ENCODE measurements around the gene WBP1. TPM values are rescaled to one million over a fixed set of nuclear protein-coding genes. Genes with fewer than 3 reads are reported as not detected.
"Not testable (repeated sequence)": the region's sequence is repeated elsewhere in the genome, so short reads cannot be mapped to it uniquely, and the experiment has no call there.

WBP1 gene
- total RNA-seq, 2 experiments from 2014 or later = 52.5 to 52.6 TPM

GRCh38 chr2:74481961-74482800 is 23.9 kb downstream of the WBP1 start:
- ChIA-PET CTCF (interaction anchor here (1.0 to 6.0 kb wide), 23 partner anchors 8 to 654 kb away, joined by 3 to 66 read pairs (median 6); partner anchors contain the start of genes C2orf81, INO80B, LBX2 and MOGS), POLR2A (interaction anchor here (0.8 to 1.2 kb wide), 2 partner anchors 10 to 25 kb away, joined by 3 to 5 read pairs; partner anchors contain the start of genes MRPL53 and PCGF1)
- H3K27ac Mint-ChIP-seq = peak overlapping the region; percentile 99
- H3K36me3 Mint-ChIP-seq (ENCODE audit: low read depth) = peaks cover 37% of the 10 kb centered on the region
- H3K9me3 Mint-ChIP-seq = no peaks in the 10 kb centered on the region
- peak overlapping the region; percentile 99 for H3K4me3 Mint-ChIP-seq
- H3K27me3 Mint-ChIP-seq = no peaks in the 10 kb centered on the region
- H3K4me1 Mint-ChIP-seq = peaks cover 46% of the 10 kb centered on the region
- DNase-seq = peak; percentile 62

GRCh38 chr2:74482801-74483674 is 24.8 kb downstream of the WBP1 start, which contains the start of the genes CCDC142 and TTC31:
TSS of gene CCDC142 (minus strand) at chr2:74482998. CDS start at chr2:74482837, 161 bp downstream.
TSS of gene TTC31 (plus strand) at chr2:74483081. CDS start at chr2:74483096, 15 bp downstream.
- Mint-ChIP-seq H3K27me3 (no peaks in the 10 kb centered on the region), H3K27ac (peak within 1 kb of the TSS; percentile 99), H3K9me3 (no peaks in the 10 kb centered on the region), H3K36me3 (ENCODE audit: low read depth) (peaks cover 31% of the 10 kb centered on the region), H3K4me3 (peak within 1 kb of the TSS; percentile 99), H3K4me1 (peaks cover 40% of the 10 kb centered on the region)
- DNase-seq = peak; percentile 96
- ChIA-PET POLR2A (interaction anchor here (1.2 kb wide), 1 partner anchor 24 kb away, joined by 3 read pairs; the partner anchor contains the start of gene PCGF1), CTCF (interaction anchor here (0.7 to 6.0 kb wide), 27 partner anchors 9 to 106 kb away, joined by 3 to 66 read pairs (median 5); partner anchors contain the start of genes AUP1, DQX1, HTRA2 and INO80B)

- H3K27ac Mint-ChIP-seq = peak overlapping the region; percentile 99
- POLR2A ChIA-PET = interaction anchor here (0.7 to 0.9 kb wide), 2 partner anchors 43 to 92 kb away, joined by 4 read pairs; no protein-coding TSS in a partner anchor
These were observed 25.5 kb downstream of the WBP1 start for GRCh38 chr2:74483675-74484164.

GRCh38 chr2:74486141-74486540 is 27.9 kb downstream of the WBP1 start:
- Mint-ChIP-seq H3K4me3 (no peak overlapping the region), H3K36me3 (ENCODE audit: low read depth) (peaks cover 20% of the 10 kb centered on the region), H3K27me3 (no peaks in the 10 kb centered on the region), H3K9me3 (no peaks in the 10 kb centered on the region), H3K27ac (no peak overlapping the region), H3K4me1 (peaks cover 21% of the 10 kb centered on the region)
- ChIA-PET CTCF (interaction anchor here (0.6 to 1.2 kb wide), 3 partner anchors 36 to 104 kb away, joined by 3 to 4 read pairs (median 3); no protein-coding TSS in a partner anchor), POLR2A (no interaction called here)
- no peak for DNase-seq

More at GRCh38 chr2:74483675-74484164, 25.5 kb downstream of the WBP1 start:
- CTCF ChIA-PET = interaction anchor here (0.6 to 6.0 kb wide), 25 partner anchors 9 to 335 kb away, joined by 3 to 66 read pairs (median 4); partner anchors contain the start of genes AUP1, DQX1, HTRA2 and INO80B
- H3K9me3 Mint-ChIP-seq, H3K27me3 Mint-ChIP-seq, DNase-seq: not testable (repeated sequence)
- peaks cover 40% of the 10 kb centered on the region for H3K4me1 Mint-ChIP-seq
- peak overlapping the region; percentile 99 for H3K4me3 Mint-ChIP-seq
- peaks cover 31% of the 10 kb centered on the region for H3K36me3 Mint-ChIP-seq (ENCODE audit: low read depth)

- peaks cover 28% of the 10 kb centered on the region for H3K36me3 Mint-ChIP-seq (ENCODE audit: low read depth)
- no peak overlapping the region for H3K4me3 Mint-ChIP-seq
- CTCF ChIA-PET = interaction anchor here (0.7 to 1.8 kb wide), 5 partner anchors 12 to 129 kb away, joined by 3 to 5 read pairs (median 3); no protein-coding TSS in a partner anchor
- H3K4me1 Mint-ChIP-seq = peaks cover 9% of the 10 kb centered on the region
- POLR2A ChIA-PET = no interaction called here
- DNase-seq = no peak
- no peaks in the 10 kb centered on the region for H3K27me3 Mint-ChIP-seq
- no peaks in the 10 kb centered on the region for H3K9me3 Mint-ChIP-seq
- H3K27ac Mint-ChIP-seq = no peak overlapping the region
These were observed 30.6 kb downstream of the WBP1 start for GRCh38 chr2:74488643-74489481.

GRCh38 chr2:74489906-74490305 is 31.7 kb downstream of the WBP1 start:
- Mint-ChIP-seq H3K9me3 (no peaks in the 10 kb centered on the region), H3K4me3 (no peak overlapping the region), H3K36me3 (ENCODE audit: low read depth) (peaks cover 34% of the 10 kb centered on the region), H3K27ac (no peak overlapping the region), H3K4me1 (peaks cover 8% of the 10 kb centered on the region), H3K27me3 (no peaks in the 10 kb centered on the region)
- CTCF ChIA-PET = interaction anchor here (1.0 to 1.8 kb wide), 4 partner anchors 9 to 98 kb away, joined by 3 to 5 read pairs (median 4); partner anchors contain the start of genes LBX2 and MRPL53
- DNase-seq = no peak
- POLR2A ChIA-PET = no interaction called here

GRCh38 chr2:74491648-74492544 is 33.7 kb downstream of the WBP1 start:
- CTCF ChIA-PET = interaction anchor here (0.5 to 3.7 kb wide), 5 partner anchors 9 to 93 kb away, joined by 4 to 21 read pairs (median 7); partner anchors contain the start of genes CCDC142 and TTC31
- peaks cover 4% of the 10 kb centered on the region for H3K4me1 Mint-ChIP-seq
- no peak overlapping the region for H3K27ac Mint-ChIP-seq
- POLR2A ChIA-PET = no interaction called here
- H3K4me3 Mint-ChIP-seq = no peak overlapping the region
- H3K27me3 Mint-ChIP-seq = no peaks in the 10 kb centered on the region
- no peaks in the 10 kb centered on the region for H3K9me3 Mint-ChIP-seq
- peaks cover 30% of the 10 kb centered on the region for H3K36me3 Mint-ChIP-seq (ENCODE audit: low read depth)
- DNase-seq = no peak

- ChIA-PET POLR2A (no interaction called here), CTCF (interaction anchor here (0.5 to 3.7 kb wide), 7 partner anchors 8 to 665 kb away, joined by 3 to 21 read pairs (median 5); partner anchors contain the start of genes CCDC142, STAMBP and TTC31)
- peaks cover 11% of the 10 kb centered on the region for H3K27me3 Mint-ChIP-seq
- H3K36me3 Mint-ChIP-seq (ENCODE audit: low read depth) = peaks cover 31% of the 10 kb centered on the region
- no peak overlapping the region for H3K4me3 Mint-ChIP-seq
- no peak overlapping the region for H3K27ac Mint-ChIP-seq
- H3K4me1 Mint-ChIP-seq = peaks cover 16% of the 10 kb centered on the region
- DNase-seq = no peak
- no peaks in the 10 kb centered on the region for H3K9me3 Mint-ChIP-seq
These were observed 35.3 kb downstream of the WBP1 start for GRCh38 chr2:74493546-74493945.

- POLR2A ChIA-PET = no interaction called here
These were observed 37.2 kb downstream of the WBP1 start for GRCh38 chr2:74495440-74495839.

GRCh38 chr2:74496997-74497776 is 38.9 kb downstream of the WBP1 start:
- peaks cover 28% of the 10 kb centered on the region for H3K36me3 Mint-ChIP-seq (ENCODE audit: low read depth)
- no peak overlapping the region for H3K27ac Mint-ChIP-seq
- H3K9me3 Mint-ChIP-seq = no peaks in the 10 kb centered on the region
- peak overlapping the region; percentile 79 for H3K4me3 Mint-ChIP-seq
- DNase-seq = no peak
- POLR2A ChIA-PET = no interaction called here
- peaks cover 30% of the 10 kb centered on the region for H3K4me1 Mint-ChIP-seq
- CTCF ChIA-PET = interaction anchor here (0.9 to 5.6 kb wide), 5 partner anchors 9 to 87 kb away, joined by 3 to 38 read pairs (median 3); partner anchors contain the start of genes CCDC142 and TTC31
- peaks cover 44% of the 10 kb centered on the region for H3K27me3 Mint-ChIP-seq

More at GRCh38 chr2:74495440-74495839, 37.2 kb downstream of the WBP1 start:
- CTCF ChIA-PET = interaction anchor here (0.9 to 1.1 kb wide), 3 partner anchors 12 to 36 kb away, joined by 3 to 6 read pairs (median 3); partner anchors contain the start of genes CCDC142 and TTC31
- no peak for DNase-seq
- Mint-ChIP-seq H3K9me3 (no peaks in the 10 kb centered on the region), H3K27ac (no peak overlapping the region), H3K4me1 (peaks cover 23% of the 10 kb centered on the region), H3K4me3 (no peak overlapping the region), H3K36me3 (ENCODE audit: low read depth) (peaks cover 30% of the 10 kb centered on the region), H3K27me3 (peaks cover 27% of the 10 kb centered on the region)
